Vagina (tissue), 2 donors: ENCODE results near the gene GYPC. TPM values are rescaled to one million over a fixed set of nuclear protein-coding genes. Genes with fewer than 3 reads are reported as not detected.

Experiments
- DNase-seq, 2 donors: peaks; one replicate each; pipeline ENCODE4 v3.0.0-alpha.2; 2017; ENCODE audit errors: extremely low spot score in 2 of 2
- H3K27ac ChIP-seq: fragments of 200-600 bp; sonication (generic); one replicate; pipeline ENCODE4 v1.5.1; 2019
- H3K27me3 ChIP-seq: fragments of 200-600 bp; sonication (generic); one replicate; pipeline ENCODE4 v1.5.1; 2019
- H3K36me3 ChIP-seq, 2 donors: fragments of 200-600 bp; sonication (generic); one replicate each; pipeline ENCODE4 v1.5.1; 2017 to 2019
- H3K4me1 ChIP-seq: fragments of 200-600 bp; sonication (generic); one replicate; pipeline ENCODE4 v1.5.1; 2019
- H3K4me3 ChIP-seq, 2 donors: fragments of 200-600 bp; sonication (generic); 1 replicate in 1 of 2; 2 replicates in 1 of 2; pipeline ENCODE4 v1.5.1; 2016 to 2019
- H3K9me3 ChIP-seq: fragments of 200-600 bp; sonication (generic); one replicate; pipeline ENCODE4 v1.5.1; 2019
- CTCF ChIP-seq, 3 experiments: fragments of 450-650 bp in 2 of 3; fragments of 200-600 bp in 1 of 3; sonication (generic) in 1 of 3; IDR thresholded peaks; one replicate each; pipeline ENCODE4 v1.5.1; 2017 to 2019; ENCODE audit warnings: antibody characterized with exemption in 3 of 3, mild to moderate bottlenecking in 2 of 3, moderate library complexity in 2 of 3
- POLR2A ChIP-seq, 2 donors: fragments of 450-650 bp; IDR thresholded peaks; one replicate each; pipeline ENCODE4 v1.6.1; 2017; ENCODE audit warnings: antibody characterized with exemption in 2 of 2, mild to moderate bottlenecking in 2 of 2, moderate library complexity in 2 of 2
- POLR2AphosphoS5 ChIP-seq, 2 donors: sonication (generic); formaldehyde crosslinking; IDR thresholded peaks; one replicate each; pipeline ENCODE4 v1.9.0; 2017; ENCODE audit warnings: antibody characterized with exemption in 2 of 2, mild to moderate bottlenecking in 2 of 2, low read depth in 1 of 2; ENCODE audit not compliant: insufficient read depth in 1 of 2
- intact Hi-C: fragments of 100-400 bp; cut with DNase I; formaldehyde crosslinking; loops from one replicate; pipeline ENCODE4 v1.15.1; 2023
- total RNA-seq: library from RNA; depleted of rRNA; stranded (reverse); fragments of >200 nt; gene quantifications from one replicate; pipeline ENCODE4 v1.2.3, GENCODE V29; 2016

Gene GYPC
- total RNA-seq, 1 donor from 2014 or later, result 84.2 TPM

- Histone ChIP-seq H3K27ac (no peak overlapping the region), H3K4me1 (peaks cover 65% of the 10 kb centered on the region), H3K36me3 (no peaks in the 10 kb centered on the region), H3K4me3 (no peak overlapping the region), H3K9me3 (no peaks in the 10 kb centered on the region), H3K27me3 (no peaks in the 10 kb centered on the region)
- TF ChIP-seq CTCF (IDR thresholded peaks at IDR 0.05) (no peak), POLR2AphosphoS5 (IDR thresholded peaks at IDR 0.05; ENCODE audit: insufficient read depth in 1 of 2, low read depth in 1 of 2) (no peak), POLR2A (IDR thresholded peaks at IDR 0.05) (no peak)
- DNase-seq, result no peak
- intact Hi-C loops, result no loop called here
Measured at GRCh38 chr2:126668254-126668653, 12.3 kb downstream of the GYPC start.

DNA sequence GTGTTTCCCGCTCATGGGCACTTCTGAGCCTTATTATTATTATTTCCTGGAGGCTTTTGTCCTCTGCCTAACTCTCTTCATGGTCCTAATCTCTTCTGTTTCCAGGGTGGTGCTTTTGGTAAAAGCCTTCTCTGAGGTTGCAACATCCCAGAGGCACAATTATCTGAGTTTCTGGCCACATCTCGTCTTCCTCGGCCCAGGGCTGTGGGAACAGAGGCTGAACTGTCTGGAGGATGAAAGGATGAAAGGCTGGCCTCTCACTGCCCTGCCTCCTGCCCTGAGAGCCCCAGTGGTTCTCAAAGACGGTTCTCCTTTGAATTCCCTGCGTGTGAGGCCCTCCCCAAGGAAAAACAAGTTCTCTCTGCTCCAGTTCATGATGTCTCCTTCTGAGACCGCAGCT lies 13.8 kb downstream of the GYPC start:
- H3K27me3 ChIP-seq, result no peaks in the 10 kb centered on the region
- H3K9me3 ChIP-seq, result no peaks in the 10 kb centered on the region
- H3K4me3 ChIP-seq, result no peak overlapping the region
- H3K36me3 ChIP-seq, result no peaks in the 10 kb centered on the region
- peaks cover 52% of the 10 kb centered on the region for H3K4me1 ChIP-seq
- DNase-seq, result no peak
- intact Hi-C loops, result no loop called here
- peak overlapping the region; percentile 59 for H3K27ac ChIP-seq
- TF ChIP-seq CTCF (IDR thresholded peaks at IDR 0.05) (no peak), POLR2A (IDR thresholded peaks at IDR 0.05) (no peak), POLR2AphosphoS5 (IDR thresholded peaks at IDR 0.05; ENCODE audit: insufficient read depth in 1 of 2, low read depth in 1 of 2) (no peak)

GRCh38 chr2:126671488-126671887 lies 15.5 kb downstream of the GYPC start:
- H3K4me3 ChIP-seq, result no peak overlapping the region
- H3K9me3 ChIP-seq, result no peaks in the 10 kb centered on the region
- no peaks in the 10 kb centered on the region for H3K27me3 ChIP-seq
- DNase-seq, result no peak
- H3K27ac ChIP-seq, result no peak overlapping the region
- intact Hi-C loops, result no loop called here
- TF ChIP-seq POLR2A (IDR thresholded peaks at IDR 0.05) (no peak), CTCF (IDR thresholded peaks at IDR 0.05) (no peak), POLR2AphosphoS5 (IDR thresholded peaks at IDR 0.05; ENCODE audit: insufficient read depth in 1 of 2, low read depth in 1 of 2) (no peak)
- no peaks in the 10 kb centered on the region for H3K36me3 ChIP-seq
- H3K4me1 ChIP-seq, result peaks cover 38% of the 10 kb centered on the region

DNA sequence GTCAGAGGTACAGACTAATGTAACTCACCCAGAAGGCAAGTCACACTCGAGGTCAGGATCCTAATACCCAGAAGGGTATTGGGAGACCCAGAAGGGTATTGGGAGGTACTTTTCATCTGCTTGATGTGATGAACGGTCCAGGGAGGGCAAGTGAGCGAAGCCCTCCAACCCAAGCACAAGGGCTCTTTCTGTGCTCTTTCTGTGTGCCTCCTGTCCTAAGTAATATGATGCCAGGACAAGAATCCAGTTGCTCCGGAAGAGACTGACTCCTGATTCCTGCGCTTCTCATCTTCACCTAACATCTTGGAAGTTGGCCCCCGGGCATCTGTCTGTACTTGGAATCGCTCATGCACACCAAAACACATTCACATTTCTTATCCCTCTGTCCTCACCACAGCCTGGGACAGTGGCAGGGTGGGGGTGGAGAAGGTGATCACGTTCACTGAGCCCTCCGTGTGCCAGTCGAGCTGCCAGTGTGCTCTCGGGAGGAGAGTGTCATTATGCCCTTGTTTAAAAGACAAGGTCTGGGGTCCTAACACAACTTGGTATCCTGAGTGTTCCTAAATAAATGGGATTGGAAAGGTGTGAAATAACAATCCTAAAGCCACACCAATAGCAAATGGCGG lies 17.1 kb downstream of the GYPC start:
- H3K9me3 ChIP-seq, result no peaks in the 10 kb centered on the region

More for the DNA sequence above, 17.1 kb downstream of the GYPC start:
- Histone ChIP-seq H3K27me3 (no peaks in the 10 kb centered on the region), H3K4me1 (peaks cover 29% of the 10 kb centered on the region), H3K4me3 (no peak overlapping the region), H3K36me3 (no peaks in the 10 kb centered on the region), H3K27ac (no peak overlapping the region)
- TF ChIP-seq POLR2AphosphoS5 (IDR thresholded peaks at IDR 0.05; ENCODE audit: insufficient read depth in 1 of 2, low read depth in 1 of 2), result no peak
- TF ChIP-seq CTCF (IDR thresholded peaks at IDR 0.05), result no peak
- no peak for TF ChIP-seq POLR2A (IDR thresholded peaks at IDR 0.05)
- no peak for DNase-seq
- intact Hi-C loops, result no loop called here
